ENCODE data around the gene NUMB. TPM values are rescaled to one million over a fixed set of nuclear protein-coding genes. Genes with fewer than 3 reads are reported as not detected.

The NUMB gene
- total and polyA plus RNA-seq, 4 donors, result 39.4 to 100 (median 87.8) TPM

DNA sequence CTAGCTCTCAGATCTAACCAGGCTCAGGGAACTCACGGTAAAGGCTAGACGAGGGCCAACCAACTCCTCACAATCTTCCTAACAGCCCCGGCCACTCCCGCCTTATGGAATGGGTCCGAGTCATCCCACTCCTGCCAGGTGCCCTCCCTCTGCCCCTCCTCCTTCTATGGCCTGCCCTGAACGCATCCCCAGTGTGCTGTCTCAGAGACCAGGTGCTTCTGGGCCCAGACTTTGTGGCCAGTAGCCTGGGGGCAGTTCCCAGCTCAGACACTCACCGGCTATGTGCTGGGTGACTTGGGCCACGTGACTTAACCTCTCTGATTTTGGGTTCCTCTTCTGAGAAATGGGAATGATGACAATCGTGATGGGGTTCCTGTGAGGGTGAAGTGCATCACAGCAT is 198.5 kb downstream of the NUMB start:
- 90 to 93% methylated on average over 9 of the region's 9 CpGs for WGBS, 2 donors
- no peak for DNase-seq

DNA sequence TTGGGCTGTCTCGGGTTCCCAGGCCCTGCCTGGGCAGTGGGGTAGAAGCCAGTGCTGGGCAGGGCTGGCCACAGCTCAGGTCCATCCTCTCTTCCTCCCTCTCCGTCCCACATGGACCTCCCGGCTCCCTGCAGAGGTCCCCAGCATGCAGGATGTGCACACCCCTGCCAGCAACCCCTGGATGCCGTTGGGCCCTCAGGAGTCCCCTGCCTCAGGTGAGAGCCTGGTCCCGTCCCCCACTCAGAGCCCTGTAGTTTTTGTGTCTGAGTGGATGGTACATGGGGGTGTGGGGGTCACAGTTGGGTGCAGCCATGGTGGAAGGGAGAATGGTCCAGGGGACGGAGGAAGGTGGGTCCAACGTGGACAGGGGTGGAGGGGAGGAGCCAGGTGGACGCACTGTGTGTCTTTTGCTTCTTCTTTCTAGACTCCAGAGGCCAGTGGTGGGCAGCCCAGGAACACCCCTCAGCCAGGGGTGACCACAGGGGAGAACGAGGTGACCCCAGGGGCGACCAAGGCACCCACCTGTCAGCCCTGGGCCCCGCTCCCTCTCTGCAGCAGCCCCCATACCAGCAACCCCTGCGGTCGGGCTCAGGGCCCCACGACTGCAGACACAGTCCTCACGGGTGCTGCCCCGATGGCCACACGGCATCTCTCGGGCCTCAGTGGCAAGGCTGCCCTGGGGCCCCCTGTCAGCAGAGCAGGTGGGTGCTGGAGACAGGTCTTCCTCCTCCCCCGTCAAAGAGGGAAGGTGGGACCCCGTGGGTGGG is 199.3 kb downstream of the NUMB start:
- H3K4me1 ChIP-seq (ENCODE audit: control insufficient read depth in 5 of 5, insufficient read depth in 5 of 5, low read length in 5 of 5), result no peaks in the 10 kb centered on the region
- ATAC-seq (ENCODE audit: insufficient read depth, low FRiP score), result no peak
- no peaks in the 10 kb centered on the region for H3K9me3 ChIP-seq (ENCODE audit: control insufficient read depth in 4 of 4, insufficient read depth in 3 of 4, low read length in 3 of 4)
- no peaks in the 10 kb centered on the region for H3K36me3 ChIP-seq (ENCODE audit: control insufficient read depth in 4 of 4, insufficient read depth in 4 of 4, low read length in 4 of 4)
- WGBS, 2 donors, result 95% methylated on average over 20 of the region's 20 CpGs
- no peak overlapping the region for H3K27ac ChIP-seq (ENCODE audit: low read depth in 1 of 2, low read length in 1 of 2)
- no peaks in the 10 kb centered on the region for H3K27me3 ChIP-seq (ENCODE audit: control insufficient read depth in 3 of 3, insufficient read depth in 3 of 3, low read length in 2 of 3)
- no peak overlapping the region for H3K4me3 ChIP-seq
- H3K9ac ChIP-seq (ENCODE audit: insufficient read depth in 1 of 2, low read length in 2 of 2), result no peak overlapping the region
- DNase-seq, result no peak
- TF ChIP-seq, protein P1, sequence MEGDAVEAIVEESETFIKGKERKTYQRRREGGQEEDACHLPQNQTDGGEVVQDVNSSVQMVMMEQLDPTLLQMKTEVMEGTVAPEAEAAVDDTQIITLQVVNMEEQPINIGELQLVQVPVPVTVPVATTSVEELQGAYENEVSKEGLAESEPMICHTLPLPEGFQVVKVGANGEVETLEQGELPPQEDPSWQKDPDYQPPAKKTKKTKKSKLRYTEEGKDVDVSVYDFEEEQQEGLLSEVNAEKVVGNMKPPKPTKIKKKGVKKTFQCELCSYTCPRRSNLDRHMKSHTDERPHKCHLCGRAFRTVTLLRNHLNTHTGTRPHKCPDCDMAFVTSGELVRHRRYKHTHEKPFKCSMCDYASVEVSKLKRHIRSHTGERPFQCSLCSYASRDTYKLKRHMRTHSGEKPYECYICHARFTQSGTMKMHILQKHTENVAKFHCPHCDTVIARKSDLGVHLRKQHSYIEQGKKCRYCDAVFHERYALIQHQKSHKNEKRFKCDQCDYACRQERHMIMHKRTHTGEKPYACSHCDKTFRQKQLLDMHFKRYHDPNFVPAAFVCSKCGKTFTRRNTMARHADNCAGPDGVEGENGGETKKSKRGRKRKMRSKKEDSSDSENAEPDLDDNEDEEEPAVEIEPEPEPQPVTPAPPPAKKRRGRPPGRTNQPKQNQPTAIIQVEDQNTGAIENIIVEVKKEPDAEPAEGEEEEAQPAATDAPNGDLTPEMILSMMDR (IDR thresholded peaks at IDR 0.05; ENCODE audit: control extremely low read depth, extremely low read depth), result no peak

More for the DNA sequence above, 198.5 kb downstream of the NUMB start:
- Histone ChIP-seq H3K36me3 (ENCODE audit: control insufficient read depth in 4 of 4, insufficient read depth in 4 of 4, low read length in 4 of 4) (no peaks in the 10 kb centered on the region), H3K4me1 (ENCODE audit: control insufficient read depth in 5 of 5, insufficient read depth in 5 of 5, low read length in 5 of 5) (no peaks in the 10 kb centered on the region), H3K27me3 (ENCODE audit: control insufficient read depth in 3 of 3, insufficient read depth in 3 of 3, low read length in 2 of 3) (no peaks in the 10 kb centered on the region), H3K27ac (ENCODE audit: low read depth in 1 of 2, low read length in 1 of 2) (no peak overlapping the region), H3K9ac (ENCODE audit: insufficient read depth in 1 of 2, low read length in 2 of 2) (no peak overlapping the region), H3K9me3 (ENCODE audit: control insufficient read depth in 4 of 4, insufficient read depth in 3 of 4, low read length in 3 of 4) (no peaks in the 10 kb centered on the region), H3K4me3 (no peak overlapping the region)
- TF ChIP-seq, protein P1 (IDR thresholded peaks at IDR 0.05; ENCODE audit: control extremely low read depth, extremely low read depth), result no peak
- ATAC-seq (ENCODE audit: insufficient read depth, low FRiP score), result no peak

DNA sequence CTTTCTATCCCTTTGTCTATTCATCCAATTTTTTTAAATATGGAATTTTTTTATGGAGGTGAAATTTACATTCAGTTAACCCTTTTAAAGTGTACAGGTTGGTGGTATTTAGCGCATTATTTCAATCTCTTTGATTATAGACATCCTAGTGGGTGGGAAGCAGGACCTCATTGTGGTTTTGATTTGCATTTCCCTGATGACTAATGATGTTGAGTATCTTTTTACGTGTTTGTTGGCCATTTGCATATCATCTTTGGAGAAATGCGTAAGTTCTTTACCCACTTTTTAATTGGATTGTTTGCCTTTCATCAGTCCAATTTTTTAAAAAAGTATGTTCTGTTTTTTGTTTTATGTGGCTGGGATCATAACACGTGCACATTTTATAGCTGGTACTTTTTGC is 200.3 kb downstream of the NUMB start:
- DNase-seq (no peak), ATAC-seq (ENCODE audit: insufficient read depth, low FRiP score) (no peak)
- Histone ChIP-seq H3K9me3 (ENCODE audit: control insufficient read depth in 4 of 4, insufficient read depth in 3 of 4, low read length in 3 of 4) (no peaks in the 10 kb centered on the region), H3K9ac (ENCODE audit: insufficient read depth in 1 of 2, low read length in 2 of 2) (no peak overlapping the region), H3K27ac (ENCODE audit: low read depth in 1 of 2, low read length in 1 of 2) (no peak overlapping the region), H3K4me1 (ENCODE audit: control insufficient read depth in 5 of 5, insufficient read depth in 5 of 5, low read length in 5 of 5) (no peaks in the 10 kb centered on the region), H3K4me3 (no peak overlapping the region), H3K36me3 (ENCODE audit: control insufficient read depth in 4 of 4, insufficient read depth in 4 of 4, low read length in 4 of 4) (no peaks in the 10 kb centered on the region), H3K27me3 (ENCODE audit: control insufficient read depth in 3 of 3, insufficient read depth in 3 of 3, low read length in 2 of 3) (no peaks in the 10 kb centered on the region)
- 85 to 86% methylated on average over 4 of the region's 4 CpGs for WGBS, 2 donors
- TF ChIP-seq, protein P1 (IDR thresholded peaks at IDR 0.05; ENCODE audit: control extremely low read depth, extremely low read depth), result no peak
